Tibial nerve (tissue), 4 donors: ENCODE data around the gene RAB40B.

Experiments
- EP300 ChIP-seq, 2 donors: sonication (generic); formaldehyde crosslinking; IDR thresholded peaks; one replicate each; pipeline ENCODE4 v1.6.1; 2017; ENCODE audit warnings: antibody characterized with exemption in 2 of 2, mild to moderate bottlenecking in 1 of 2
- TF ChIP-seq, protein P1 (sequence below), 5 experiments: fragments of 200-600 bp in 3 of 5; fragments of 450-650 bp in 2 of 5; sonication (generic) in 3 of 5; IDR thresholded peaks; one replicate each; pipeline ENCODE4 v1.5.1; 2016 to 2019; ENCODE audit warnings: antibody characterized with exemption in 5 of 5, mild to moderate bottlenecking in 3 of 5, moderate library complexity in 2 of 5

DNA sequence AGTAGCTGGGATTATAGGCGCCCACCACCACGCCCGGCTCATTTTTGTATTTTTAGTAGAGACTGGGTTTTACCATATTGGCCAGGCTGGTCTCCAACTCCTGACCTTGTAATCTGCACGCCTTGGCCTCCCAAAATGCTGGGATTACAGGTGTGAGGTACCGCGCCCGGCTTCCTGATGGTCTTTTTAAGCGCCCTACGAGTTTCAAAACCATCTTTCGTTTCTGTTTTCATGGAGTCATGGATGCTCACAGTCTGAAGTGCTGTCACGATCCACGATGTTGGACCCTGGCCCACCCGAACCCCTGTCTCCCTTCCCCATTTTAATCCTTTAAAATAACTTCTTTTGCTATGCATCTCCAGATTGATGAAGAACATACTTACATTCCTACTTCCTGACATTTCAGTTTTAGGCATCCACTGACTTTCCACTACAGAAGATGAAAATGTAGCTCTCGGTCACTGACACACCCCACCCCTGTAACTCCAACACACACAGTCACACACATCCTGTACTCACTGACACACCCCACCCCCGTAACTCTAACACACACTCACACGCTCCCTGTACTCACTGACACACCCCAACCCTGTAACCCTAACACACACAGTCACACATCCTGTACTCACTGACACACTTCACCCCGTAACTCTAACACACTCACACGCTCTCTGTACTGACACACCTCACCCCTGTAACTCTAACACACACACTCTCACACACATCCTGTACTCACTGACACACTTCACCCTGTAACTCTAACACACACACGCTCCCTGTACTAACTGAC is 27.6 kb downstream of the RAB40B start:
- TF ChIP-seq EP300 (IDR thresholded peaks at IDR 0.05): no peak
- TF ChIP-seq, protein P1, sequence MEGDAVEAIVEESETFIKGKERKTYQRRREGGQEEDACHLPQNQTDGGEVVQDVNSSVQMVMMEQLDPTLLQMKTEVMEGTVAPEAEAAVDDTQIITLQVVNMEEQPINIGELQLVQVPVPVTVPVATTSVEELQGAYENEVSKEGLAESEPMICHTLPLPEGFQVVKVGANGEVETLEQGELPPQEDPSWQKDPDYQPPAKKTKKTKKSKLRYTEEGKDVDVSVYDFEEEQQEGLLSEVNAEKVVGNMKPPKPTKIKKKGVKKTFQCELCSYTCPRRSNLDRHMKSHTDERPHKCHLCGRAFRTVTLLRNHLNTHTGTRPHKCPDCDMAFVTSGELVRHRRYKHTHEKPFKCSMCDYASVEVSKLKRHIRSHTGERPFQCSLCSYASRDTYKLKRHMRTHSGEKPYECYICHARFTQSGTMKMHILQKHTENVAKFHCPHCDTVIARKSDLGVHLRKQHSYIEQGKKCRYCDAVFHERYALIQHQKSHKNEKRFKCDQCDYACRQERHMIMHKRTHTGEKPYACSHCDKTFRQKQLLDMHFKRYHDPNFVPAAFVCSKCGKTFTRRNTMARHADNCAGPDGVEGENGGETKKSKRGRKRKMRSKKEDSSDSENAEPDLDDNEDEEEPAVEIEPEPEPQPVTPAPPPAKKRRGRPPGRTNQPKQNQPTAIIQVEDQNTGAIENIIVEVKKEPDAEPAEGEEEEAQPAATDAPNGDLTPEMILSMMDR (IDR thresholded peaks at IDR 0.05): no peak
